ENCODE data around the gene MYO5C. TPM values are rescaled to one million over a fixed set of nuclear protein-coding genes. Genes with fewer than 3 reads are reported as not detected.

Gene MYO5C
- total and polyA plus RNA-seq, 2 donors (not counting 3 experiments of a cell fraction or from before 2014, with no cell fraction given): 7.5 to 19.4 TPM

- H3K79me2 ChIP-seq (ENCODE audit: control insufficient read depth, insufficient read depth, low read length): no peaks in the 10 kb centered on the region
- no peak overlapping the region for H3K9ac ChIP-seq (replicated peaks; ENCODE audit: extremely low read depth, insufficient read depth, low read length)
- dilution Hi-C loops (cut with MboI; ENCODE audit: extremely low pct_ligation_motif_present, low sequenced_read_pairs): no loop called here
- H3K36me3 ChIP-seq (ENCODE audit: control insufficient read depth in 2 of 2, extremely low read depth in 1 of 2, insufficient read depth in 2 of 2, low read length in 2 of 2): peaks cover 2 to 9% of the 10 kb centered on the region in 2 experiments
- H3K9me3 ChIP-seq (replicated peaks; ENCODE audit: control insufficient read depth, insufficient read depth, low read length): no peaks in the 10 kb centered on the region
- H3K27me3 ChIP-seq (ENCODE audit: control insufficient read depth in 2 of 2, insufficient read depth in 2 of 2, low read length in 2 of 2): no peaks in the 10 kb centered on the region
- DNase-seq (ENCODE audit: low read depth, low spot score) (no peak), FAIRE-seq (no peak)
- TF ChIP-seq CTCF (IDR thresholded peaks at IDR 0.05; ENCODE audit: extremely low read depth in 1 of 2, insufficient read depth in 1 of 2, low read depth in 1 of 2, low read length in 2 of 2) (no peak), EZH2 (IDR thresholded peaks at IDR 0.05; ENCODE audit: borderline replicate concordance, low read depth, low read length, severe bottlenecking) (no peak), POLR2A (IDR thresholded peaks at IDR 0.05; ENCODE audit: low read depth, low read length) (no peak), GATA2 (IDR thresholded peaks at IDR 0.05; ENCODE audit: insufficient read depth, insufficient read length, low read depth, low read length) (no peak), FOS (IDR thresholded peaks at IDR 0.05; ENCODE audit: borderline replicate concordance, insufficient read depth, low read length) (no peak), MYC (IDR thresholded peaks at IDR 0.05; ENCODE audit: low read depth, low read length) (no peak), POLR2AphosphoS5 (IDR thresholded peaks at IDR 0.05; ENCODE audit: insufficient read depth, low read depth, low read length) (no peak), MAX (IDR thresholded peaks at IDR 0.05; ENCODE audit: insufficient read depth, insufficient read length) (no peak), JUN (IDR thresholded peaks at IDR 0.05; ENCODE audit: borderline replicate concordance, insufficient read depth, insufficient read length, low read depth) (no peak)
- H4K20me1 ChIP-seq (replicated peaks; ENCODE audit: control insufficient read depth, extremely low read depth, insufficient read depth, low read length): no peaks in the 10 kb centered on the region
- peaks cover 3% of the 10 kb centered on the region for H3K4me1 ChIP-seq (ENCODE audit: control insufficient read depth, extremely low read depth, insufficient read depth, low read length)
- no peak overlapping the region for H3K4me3 ChIP-seq (replicated peaks in 1 of 3; ENCODE audit: insufficient read depth in 1 of 3, low read depth in 1 of 3, low read length in 3 of 3)
- ChIA-PET CTCF (interaction anchor here (0.9 kb wide), 1 partner anchor 28 kb away, joined by 3 read pairs; no protein-coding TSS in a partner anchor), POLR2A (no interaction called here)
- no peak overlapping the region for H2AFZ ChIP-seq (ENCODE audit: low read depth, low read length)
- no peaks in the 10 kb centered on the region for H3K9me1 ChIP-seq (replicated peaks; ENCODE audit: control insufficient read depth, extremely low read depth, insufficient read depth, low read length)
- H3K27ac ChIP-seq (ENCODE audit: insufficient read depth, low read depth, low read length): no peak overlapping the region
- H3K4me2 ChIP-seq (ENCODE audit: insufficient read depth, low read length): no peak overlapping the region
- intact Hi-C loops (cut with micrococcal nuclease): no loop called here
- no TSS peak for BruUV-seq (replicated peaks)
Observed at GRCh38 chr15:52340093-52340492, 44.5 kb upstream of the MYO5C start.
